ENCODE data around the gene TBX21.

DNA sequence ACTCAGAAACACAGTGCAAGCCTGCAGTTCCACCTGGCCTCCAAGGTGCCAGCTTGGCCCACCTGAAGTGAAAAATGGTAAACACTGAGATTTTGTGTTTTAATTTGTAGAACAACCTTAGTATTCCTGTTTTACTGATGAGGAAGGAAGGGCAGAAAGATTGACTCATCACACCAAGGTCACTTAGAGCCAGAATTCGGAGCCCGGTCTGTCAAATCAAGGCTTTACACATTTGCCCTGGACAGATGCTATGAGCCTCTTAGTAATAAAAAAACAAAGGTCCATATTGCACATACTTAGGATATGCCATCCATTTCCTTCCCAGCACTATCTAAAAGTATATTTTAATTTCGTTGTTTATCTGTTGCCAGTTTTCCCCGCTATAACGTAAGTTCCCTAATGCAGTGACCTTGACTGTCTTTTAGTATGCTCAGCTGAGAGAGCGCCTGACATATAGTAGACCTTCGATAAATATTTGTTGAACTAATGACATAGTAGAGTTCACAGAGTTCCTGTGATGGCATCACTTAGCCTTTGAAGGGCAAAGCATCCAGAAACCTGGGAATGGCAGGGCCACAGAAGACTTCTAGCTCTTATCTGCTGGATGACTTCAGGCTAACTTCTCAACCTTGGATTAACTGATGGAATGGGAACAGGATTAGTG is 46.2 kb upstream of the TBX21 start:
- TF ChIP-seq CTCF (conservative IDR thresholded peaks at IDR 0.05; ENCODE audit: low read depth in 2 of 2) (no peak), EZH2 (IDR thresholded peaks at IDR 0.05; ENCODE audit: low read depth, unreplicated experiment) (no peak), NANOG (IDR thresholded peaks at IDR 0.05; ENCODE audit: borderline replicate concordance) (no peak), CREB1 (CRISPR knock-in tag; IDR thresholded peaks at IDR 0.05; ENCODE audit: low read depth) (no peak), POLR2AphosphoS5 (IDR thresholded peaks at IDR 0.05; ENCODE audit: low read depth) (no peak)
- TF ChIP-seq, protein P1, sequence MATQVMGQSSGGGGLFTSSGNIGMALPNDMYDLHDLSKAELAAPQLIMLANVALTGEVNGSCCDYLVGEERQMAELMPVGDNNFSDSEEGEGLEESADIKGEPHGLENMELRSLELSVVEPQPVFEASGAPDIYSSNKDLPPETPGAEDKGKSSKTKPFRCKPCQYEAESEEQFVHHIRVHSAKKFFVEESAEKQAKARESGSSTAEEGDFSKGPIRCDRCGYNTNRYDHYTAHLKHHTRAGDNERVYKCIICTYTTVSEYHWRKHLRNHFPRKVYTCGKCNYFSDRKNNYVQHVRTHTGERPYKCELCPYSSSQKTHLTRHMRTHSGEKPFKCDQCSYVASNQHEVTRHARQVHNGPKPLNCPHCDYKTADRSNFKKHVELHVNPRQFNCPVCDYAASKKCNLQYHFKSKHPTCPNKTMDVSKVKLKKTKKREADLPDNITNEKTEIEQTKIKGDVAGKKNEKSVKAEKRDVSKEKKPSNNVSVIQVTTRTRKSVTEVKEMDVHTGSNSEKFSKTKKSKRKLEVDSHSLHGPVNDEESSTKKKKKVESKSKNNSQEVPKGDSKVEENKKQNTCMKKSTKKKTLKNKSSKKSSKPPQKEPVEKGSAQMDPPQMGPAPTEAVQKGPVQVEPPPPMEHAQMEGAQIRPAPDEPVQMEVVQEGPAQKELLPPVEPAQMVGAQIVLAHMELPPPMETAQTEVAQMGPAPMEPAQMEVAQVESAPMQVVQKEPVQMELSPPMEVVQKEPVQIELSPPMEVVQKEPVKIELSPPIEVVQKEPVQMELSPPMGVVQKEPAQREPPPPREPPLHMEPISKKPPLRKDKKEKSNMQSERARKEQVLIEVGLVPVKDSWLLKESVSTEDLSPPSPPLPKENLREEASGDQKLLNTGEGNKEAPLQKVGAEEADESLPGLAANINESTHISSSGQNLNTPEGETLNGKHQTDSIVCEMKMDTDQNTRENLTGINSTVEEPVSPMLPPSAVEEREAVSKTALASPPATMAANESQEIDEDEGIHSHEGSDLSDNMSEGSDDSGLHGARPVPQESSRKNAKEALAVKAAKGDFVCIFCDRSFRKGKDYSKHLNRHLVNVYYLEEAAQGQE (IDR thresholded peaks at IDR 0.05; ENCODE audit: unreplicated experiment) = no peak
- TF ChIP-seq, protein P2, sequence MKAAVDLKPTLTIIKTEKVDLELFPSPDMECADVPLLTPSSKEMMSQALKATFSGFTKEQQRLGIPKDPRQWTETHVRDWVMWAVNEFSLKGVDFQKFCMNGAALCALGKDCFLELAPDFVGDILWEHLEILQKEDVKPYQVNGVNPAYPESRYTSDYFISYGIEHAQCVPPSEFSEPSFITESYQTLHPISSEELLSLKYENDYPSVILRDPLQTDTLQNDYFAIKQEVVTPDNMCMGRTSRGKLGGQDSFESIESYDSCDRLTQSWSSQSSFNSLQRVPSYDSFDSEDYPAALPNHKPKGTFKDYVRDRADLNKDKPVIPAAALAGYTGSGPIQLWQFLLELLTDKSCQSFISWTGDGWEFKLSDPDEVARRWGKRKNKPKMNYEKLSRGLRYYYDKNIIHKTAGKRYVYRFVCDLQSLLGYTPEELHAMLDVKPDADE (IDR thresholded peaks at IDR 0.05) = no peak
